GM13976 (cell line): ENCODE measurements around the gene IQCK.

Experiments
- DNase-seq: peaks from one replicate; pipeline ENCODE4 v3.0.0; 2012; ENCODE audit warnings: low spot score
- CTCF ChIP-seq: IDR thresholded peaks from 2 replicates; pipeline ENCODE4 v1.5.1; 2012; ENCODE audit warnings: borderline replicate concordance, mild to moderate bottlenecking; ENCODE audit not compliant: insufficient read depth; ENCODE audit errors: extremely low read depth, missing control alignments, control extremely low read depth
- in situ Hi-C: fragments of 300-500 bp; cut with MboI; formaldehyde crosslinking; loops from one replicate; pipeline ENCODE4 v1.12.0; 2022; ENCODE audit warnings: low sequenced_read_pairs, mixed read lengths, inconsistent platforms; ENCODE audit not compliant: unreplicated experiment

Gene IQCK

GRCh38 chr16:19710191-19710908 lies 7.7 kb upstream of the IQCK start:
- DNase-seq: no peak
- no peak for TF ChIP-seq CTCF
- in situ Hi-C loops: no loop called here

DNA sequence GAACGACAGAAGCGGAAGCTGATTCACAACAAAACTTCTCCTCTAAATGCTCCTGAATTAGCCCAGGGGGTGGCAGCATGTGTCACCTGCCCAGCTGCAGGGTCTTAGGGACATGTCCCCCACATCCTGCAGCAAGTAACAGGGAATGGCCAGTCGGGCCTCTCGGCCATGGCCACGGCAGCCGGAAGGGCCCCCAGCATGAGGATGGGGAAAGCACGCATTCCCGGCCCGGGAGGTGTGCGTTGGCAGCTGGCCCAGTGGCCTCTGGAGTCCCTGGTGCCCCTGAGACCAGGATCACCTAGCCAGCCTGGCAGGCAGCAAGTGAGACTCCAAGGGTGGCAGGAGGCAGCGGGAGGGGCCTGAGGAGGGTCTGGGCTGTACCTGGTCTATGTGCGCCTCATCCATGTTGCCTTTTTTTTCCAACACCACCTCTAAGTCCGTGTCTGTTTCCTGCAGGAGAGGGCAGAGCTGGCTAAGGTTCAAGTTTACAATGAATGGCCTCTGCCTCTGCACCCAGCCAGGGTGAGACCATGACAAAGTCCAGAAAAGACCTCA lies 7.0 kb upstream of the IQCK start:
- peak; percentile 24 for DNase-seq
- in situ Hi-C loops: no loop called here
- no peak for TF ChIP-seq CTCF

DNA sequence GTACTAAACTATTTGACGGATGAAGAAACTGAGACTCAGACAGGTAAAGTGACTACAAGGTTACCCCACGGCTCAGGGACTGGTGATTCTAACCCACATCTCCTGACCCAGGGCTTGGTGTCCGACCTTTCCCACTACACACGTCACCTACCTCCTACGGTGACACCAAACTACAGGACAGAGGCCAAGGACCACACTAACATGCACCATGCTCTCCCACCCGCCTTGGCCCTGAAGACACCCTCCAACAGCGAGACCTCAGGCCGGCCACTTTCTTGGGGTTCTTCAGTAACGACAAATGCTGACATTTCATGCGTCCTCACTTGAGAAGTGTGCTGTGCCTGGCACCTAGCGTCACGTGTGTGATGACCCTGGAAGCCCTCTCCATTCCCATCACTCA lies 6.4 kb upstream of the IQCK start:
- in situ Hi-C loops: no loop called here
- no peak for DNase-seq
- no peak for TF ChIP-seq CTCF

- TF ChIP-seq CTCF: no peak
- in situ Hi-C loops: no loop called here
- DNase-seq: no peak
Measured at GRCh38 chr16:19712418-19713058, 5.5 kb upstream of the IQCK start.

GRCh38 chr16:19713697-19714096 lies 4.4 kb upstream of the IQCK start:
- TF ChIP-seq CTCF: no peak
- in situ Hi-C loops: no loop called here
- DNase-seq: no peak

DNA sequence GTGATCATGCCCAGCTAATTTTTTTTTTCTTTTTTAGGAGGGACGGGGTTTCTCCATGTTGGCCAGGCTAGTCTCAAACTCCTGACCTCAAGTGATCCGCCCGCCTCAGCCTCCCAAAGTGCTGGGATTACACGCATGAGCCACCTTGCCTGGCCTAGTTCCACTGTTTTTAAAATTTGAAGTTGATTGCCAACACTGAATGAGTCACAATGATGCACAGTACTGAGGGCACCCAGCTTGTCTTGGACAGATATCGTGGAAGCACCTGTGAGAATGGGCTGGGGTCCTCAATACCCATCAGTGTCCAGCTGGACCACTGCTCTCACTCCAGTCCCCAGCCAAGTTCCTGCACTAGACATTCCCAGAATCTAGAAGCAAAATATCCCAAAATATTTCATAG lies 2.5 kb upstream of the IQCK start:
- TF ChIP-seq CTCF: no peak
- in situ Hi-C loops: no loop called here
- no peak for DNase-seq
